ENCODE results near the gene VCP. TPM values are rescaled to one million over a fixed set of nuclear protein-coding genes. Genes with fewer than 3 reads are reported as not detected.

The VCP gene
- total and polyA plus RNA-seq, 9 of the 15 experiments (the other 6 are each of a cell fraction or from before 2014, with no cell fraction given), result 7.1 to 257 (median 199) TPM

- no peak for TF ChIP-seq ATF6 (CRISPR knock-in tag; IDR thresholded peaks at IDR 0.05)
- no peak for TF ChIP-seq ELK3 (CRISPR knock-in tag; IDR thresholded peaks at IDR 0.05)
- TF ChIP-seq MBD1 (CRISPR knock-in tag; IDR thresholded peaks at IDR 0.05), result no peak
These were observed 28.4 kb downstream of the VCP start (continued) for GRCh38 chr9:35044071-35044470.

DNA sequence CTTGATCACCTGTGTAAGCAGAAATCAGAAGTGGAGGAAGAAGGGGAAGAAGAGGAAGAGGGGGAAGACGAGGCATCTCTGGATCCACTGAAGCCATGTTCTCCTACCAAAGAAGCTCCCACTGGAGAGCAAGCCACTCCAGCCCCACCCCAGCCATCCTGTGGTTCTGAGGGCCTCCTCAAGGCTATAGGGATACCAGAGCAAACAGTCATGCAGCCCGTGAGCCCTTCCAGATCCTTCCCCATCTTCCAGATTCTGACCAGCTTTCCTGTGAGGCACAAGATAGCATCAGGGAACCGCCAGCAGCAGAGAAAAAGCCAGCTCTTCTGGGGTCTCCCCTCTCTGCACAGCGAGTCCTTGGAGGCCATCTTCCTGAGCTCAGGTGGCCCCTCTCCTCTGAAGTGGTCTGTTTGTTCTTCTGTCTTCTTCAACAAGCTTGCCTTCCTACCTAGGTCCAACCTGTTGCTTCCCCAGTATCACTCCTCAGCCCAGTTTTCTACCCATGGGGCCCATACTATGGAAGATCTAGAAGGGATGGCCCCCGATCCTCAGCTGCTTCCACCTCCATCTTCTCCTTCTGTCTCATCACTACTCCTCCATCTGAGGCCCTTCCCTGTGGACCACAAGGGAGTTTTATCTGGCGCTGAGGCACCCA is 29.4 kb downstream of the VCP start:
- H3K9ac ChIP-seq (ENCODE audit: insufficient read depth in 1 of 2, low read depth in 2 of 2, low read length in 2 of 2), result no peak overlapping the region
- in situ Hi-C loops (cut with MboI), result loop anchor here (5.0 kb wide), 1 partner anchor 46 kb away; no protein-coding TSS in a partner anchor
- no peak for FAIRE-seq
- TF ChIP-seq ZNF77 (CRISPR knock-in tag; IDR thresholded peaks at IDR 0.05), result no peak
- TF ChIP-seq FUS (optimal IDR thresholded peaks at IDR 0.05; ENCODE audit: low read depth, low read length), result no peak
- TF ChIP-seq ADNP (tag; IDR thresholded peaks at IDR 0.05), result no peak
- TF ChIP-seq SMARCE1 (IDR thresholded peaks at IDR 0.05), result no peak
- no peak for TF ChIP-seq POU5F1 (IDR thresholded peaks at IDR 0.05; ENCODE audit: borderline replicate concordance, low read depth, low read length, partially characterized antibody)
- no peak for TF ChIP-seq KLF10 (CRISPR knock-in tag; IDR thresholded peaks at IDR 0.05)
- TF ChIP-seq OTX1 (CRISPR knock-in tag; IDR thresholded peaks at IDR 0.05), result no peak
- TF ChIP-seq ZBTB1 (CRISPR knock-in tag; IDR thresholded peaks at IDR 0.05; ENCODE audit: borderline replicate concordance, low read depth), result no peak
- no peak for TF ChIP-seq KDM1A (IDR thresholded peaks at IDR 0.05)
- TF ChIP-seq MED1 (CRISPR knock-in tag; IDR thresholded peaks at IDR 0.05; ENCODE audit: borderline replicate concordance), result no peak
- TF ChIP-seq CREM (IDR thresholded peaks at IDR 0.05; ENCODE audit: low read depth), result no peak
- no peak for TF ChIP-seq JUND (IDR thresholded peaks at IDR 0.05; ENCODE audit: borderline replicate concordance, low read depth, low read length)
- TF ChIP-seq JUND (tag; IDR thresholded peaks at IDR 0.05; ENCODE audit: borderline replicate concordance, low read depth, low read length), result no peak
- no peak for TF ChIP-seq PTTG1 (tag; IDR thresholded peaks at IDR 0.05; ENCODE audit: low read depth)
- TF ChIP-seq ZNF644 (tag; IDR thresholded peaks at IDR 0.05; ENCODE audit: low read depth), result no peak

More for the DNA sequence above, 29.4 kb downstream of the VCP start:
- intact Hi-C loops (cut with micrococcal nuclease), result no loop called here
- H3K4me1 ChIP-seq (replicated peaks in 1 of 2; ENCODE audit: control insufficient read depth in 2 of 2, insufficient read depth in 2 of 2, low read length in 2 of 2), result peaks cover 3 to 8% of the 10 kb centered on the region in 2 experiments; a peak in 3 of 5 replicates
- no peak overlapping the region for H3K27ac ChIP-seq (ENCODE audit: extremely low read depth, low read depth, low read length)
- H3K9me1 ChIP-seq (ENCODE audit: control insufficient read depth, insufficient read depth, low read length), result no peaks in the 10 kb centered on the region
- no peak overlapping the region for H3K4me3 ChIP-seq
- no peaks in the 10 kb centered on the region for H4K20me1 ChIP-seq (replicated peaks; ENCODE audit: control insufficient read depth, insufficient read depth, low read length)
- no peaks in the 10 kb centered on the region for H3K27me3 ChIP-seq (ENCODE audit: control insufficient read depth in 2 of 2, insufficient read depth in 2 of 2, low read length in 2 of 2)
- no peaks in the 10 kb centered on the region for H3K79me2 ChIP-seq (ENCODE audit: control insufficient read depth, insufficient read depth, low read length)
- 73% methylated on average over 3 of the region's 6 CpGs for WGBS (ENCODE audit: insufficient coverage, low coverage, missing lambda C conversion rate)
- no TSS peak for BruUV-seq (replicated peaks)
- 0 out of 3 replicates have a peak, but pooled peaks cover 2% of the 10 kb centered on the region for H3K36me3 ChIP-seq (ENCODE audit: control insufficient read depth, insufficient read depth, low read length)
- no peak overlapping the region for H2AFZ ChIP-seq (ENCODE audit: low read depth, low read length)
- no peaks in the 10 kb centered on the region for H3K9me3 ChIP-seq (replicated peaks; ENCODE audit: control insufficient read depth, insufficient read depth, low read depth, low read length)
- H3K4me2 ChIP-seq (ENCODE audit: insufficient read depth, low read length), result no peak overlapping the region
- DNase-seq (ENCODE audit: extremely low read depth in 1 of 4, low spot score in 3 of 4) (no peak), ATAC-seq (no peak)
- POLR2A ChIA-PET, result interaction anchor here (0.6 to 3.1 kb wide), 7 partner anchors 8 to 147 kb away, joined by 3 to 14 read pairs (median 5); a partner anchor contains a TSS
- CTCF ChIA-PET (ENCODE audit: low intra/inter-chr PET ratio), result no interaction called here

All from K562 (cell line).